HepG2 (cell line): ENCODE results near the gene LSM8. TPM values are rescaled to one million over a fixed set of nuclear protein-coding genes. Genes with fewer than 3 reads are reported as not detected.

Experiments
- ATAC-seq: fragments of 200-7000 bp; cut with Tn5 transposase; 3 replicates; pipeline ENCODE4 v1.9.1; 2020; ENCODE audit warnings: mild to moderate bottlenecking, moderate library complexity
- BruUV-seq: library from RNA; stranded (reverse); fragments of 400-500 nt; replicated peaks from 2 replicates; lab custom pipeline; 2021; lab: Mats Ljungman, UMichigan
- CTCF ChIA-PET: fragments of 300-600 bp; formaldehyde crosslinking; extraction: SDS; loops from one replicate; lab custom pipeline; 2021; ENCODE audit warnings: low total read pairs, inconsistent platforms, low intra/inter-chr PET ratio; lab: Yijun Ruan, JAX
- POLR2A ChIA-PET: fragments of 350-600 bp; sonication (Branson Sonifier 250); formaldehyde crosslinking; loops from one replicate; lab custom pipeline; 2020; ENCODE audit warnings: antibody characterized with exemption, inconsistent platforms; lab: Yijun Ruan, JAX
- DNase-seq: peaks from one replicate; pipeline ENCODE4 v3.0.0-alpha.2; 2015; ENCODE audit warnings: low spot score
- FAIRE-seq: peaks from 3 replicates; lab custom pipeline; 2011; peaks lifted over from hg19 to GRCh38; lab: Jason Lieb, UNC
- H2AFZ ChIP-seq: one replicate; pipeline ENCODE4 v1.6.1; 2011; ENCODE audit warnings: low read length, inconsistent platforms
- H3K27ac ChIP-seq: fragments of 300-600 bp; 3 replicates; pipeline ENCODE4 v1.8.0; 2011; ENCODE audit warnings: mixed run types, mild to moderate bottlenecking, mixed read lengths, low read length, inconsistent platforms; ENCODE audit not compliant: insufficient read depth; ENCODE audit errors: extremely low read length
- H3K27me3 ChIP-seq, 2 experiments: fragments of 200-600 bp in 1 of 2; 2 replicates in 1 of 2; 3 replicates in 1 of 2; pipeline versions ENCODE4 v1.6.0 to v1.8.0; 2011; ENCODE audit warnings: low read length in 2 of 2, mild to moderate bottlenecking in 2 of 2, moderate library complexity in 2 of 2, inconsistent platforms in 1 of 2; ENCODE audit not compliant: insufficient read depth in 2 of 2, control insufficient read depth in 1 of 2
- H3K36me3 ChIP-seq, 2 experiments: fragments of 200-600 bp in 1 of 2; replicated peaks in 1 of 2; 2 replicates in 1 of 2; 3 replicates in 1 of 2; pipeline versions ENCODE4 v1.5.1 to v1.8.0; 2011; ENCODE audit warnings: low read length in 2 of 2, inconsistent platforms in 1 of 2; ENCODE audit not compliant: insufficient read depth in 2 of 2, control insufficient read depth in 1 of 2
- H3K4me1 ChIP-seq: 2 replicates; pipeline ENCODE4 v1.5.1; 2012; ENCODE audit warnings: low read length, inconsistent platforms; ENCODE audit not compliant: insufficient read depth
- H3K4me2 ChIP-seq: 2 replicates; pipeline ENCODE4 v1.6.0; 2011; ENCODE audit warnings: low read depth, low read length, inconsistent platforms
- H3K4me3 ChIP-seq, 3 experiments: fragments of 200-600 bp in 1 of 3; sonication (generic), shearing (Covaris generic) in 1 of 3; replicated peaks in 1 of 3; 2 replicates each; pipeline ENCODE4 v1.5.1; 2011 to 2016; ENCODE audit warnings: low read length in 3 of 3, inconsistent platforms in 2 of 3, low read depth in 2 of 3, mild to moderate bottlenecking in 2 of 3, control low read depth in 1 of 3, mixed read lengths in 1 of 3; ENCODE audit not compliant: insufficient read depth in 1 of 3
- H3K79me2 ChIP-seq: one replicate; pipeline ENCODE4 v1.6.1; 2011; ENCODE audit warnings: low read length, inconsistent platforms; ENCODE audit not compliant: insufficient read depth
- H3K9ac ChIP-seq: 2 replicates; pipeline ENCODE4 v1.6.0; 2011; ENCODE audit warnings: mild to moderate bottlenecking, low read depth, low read length, inconsistent platforms; ENCODE audit not compliant: insufficient read depth
- H3K9me3 ChIP-seq: 2 replicates; pipeline ENCODE4 v1.5.1; 2012; ENCODE audit warnings: mild to moderate bottlenecking, low read length
- H4K20me1 ChIP-seq: 2 replicates; pipeline ENCODE4 v1.6.0; 2011; ENCODE audit warnings: inconsistent platforms, mild to moderate bottlenecking, low read length, moderate library complexity; ENCODE audit not compliant: insufficient read depth
- CEBPG ChIP-seq: IDR thresholded peaks from 2 replicates; pipeline ENCODE4 v1.6.1; 2016
- CHD4 ChIP-seq: fragments of 200-600 bp; sonication (generic); IDR thresholded peaks from 2 replicates; pipeline ENCODE4 v1.7.0; 2017; ENCODE audit warnings: mild to moderate bottlenecking, low read length, borderline replicate concordance
- FLYWCH1 ChIP-seq: sonication (generic); formaldehyde crosslinking; IDR thresholded peaks from 2 replicates; pipeline ENCODE4 v1.8.1; 2023; ENCODE audit warnings: mild to moderate bottlenecking, missing genetic modification reagents
- FOXP1 ChIP-seq, 2 experiments: fragments of 450-650 bp in 1 of 2; IDR thresholded peaks; 2 replicates each; pipeline ENCODE4 v1.6.1; 2017 to 2018; ENCODE audit warnings: antibody characterized with exemption in 1 of 2
- GABPA ChIP-seq, 2 experiments: IDR thresholded peaks; 2 replicates each; pipeline ENCODE4 v1.6.1; 2011 to 2016; ENCODE audit warnings: low read depth in 2 of 2, low read length in 1 of 2, missing biosample characterization in 1 of 2, missing genetic modification characterization in 1 of 2
- GPN1 ChIP-seq: sonication (generic); formaldehyde crosslinking; IDR thresholded peaks from 2 replicates; pipeline ENCODE4 v1.5.1; 2020; ENCODE audit warnings: missing genetic modification reagents, borderline replicate concordance
- HDAC1 ChIP-seq: sonication (generic); formaldehyde crosslinking; IDR thresholded peaks from 2 replicates; pipeline ENCODE4 v1.5.1; 2020; ENCODE audit warnings: mild to moderate bottlenecking, missing genetic modification reagents
- HMG20A ChIP-seq: IDR thresholded peaks from 2 replicates; pipeline ENCODE4 v1.6.1; 2016; ENCODE audit warnings: borderline replicate concordance
- KDM4B ChIP-seq: sonication (generic); formaldehyde crosslinking; IDR thresholded peaks from 2 replicates; pipeline ENCODE4 v1.4.0; 2020; ENCODE audit warnings: missing genetic modification reagents
- MAFF ChIP-seq: IDR thresholded peaks from 2 replicates; pipeline ENCODE4 v1.6.1; 2011; ENCODE audit warnings: low read depth, low read length, improper control_type of control experiment
- MEIS1 ChIP-seq: sonication (generic); formaldehyde crosslinking; IDR thresholded peaks from 2 replicates; pipeline ENCODE4 v1.9.0; 2021; ENCODE audit warnings: mild to moderate bottlenecking, missing genetic modification reagents, moderate library complexity, borderline replicate concordance
- NR2F2 ChIP-seq: IDR thresholded peaks from 2 replicates; pipeline ENCODE4 v1.6.1; 2012; ENCODE audit warnings: low read depth, inconsistent platforms, borderline replicate concordance
- PCBP1 ChIP-seq: fragments of 200-400 bp; formaldehyde crosslinking; IDR thresholded peaks from 2 replicates; pipeline ENCODE4 v1.6.1; 2017; ENCODE audit warnings: mild to moderate bottlenecking, low read depth, low read length, borderline replicate concordance
- PLSCR1 ChIP-seq: sonication (generic); formaldehyde crosslinking; IDR thresholded peaks from 2 replicates; pipeline ENCODE4 v1.5.0; 2020; ENCODE audit warnings: missing genetic modification reagents, mild to moderate bottlenecking, borderline replicate concordance
- TOPORS ChIP-seq: sonication (generic); formaldehyde crosslinking; IDR thresholded peaks from 2 replicates; pipeline ENCODE4 v1.8.0; 2023; ENCODE audit warnings: mild to moderate bottlenecking, missing genetic modification reagents
- ZKSCAN8 ChIP-seq: IDR thresholded peaks from 2 replicates; pipeline ENCODE4 v1.6.1; 2016; ENCODE audit warnings: borderline replicate concordance, missing genetic modification reagents, missing compliant biosample characterization
- ZMAT3 ChIP-seq: sonication (generic); formaldehyde crosslinking; conservative IDR thresholded peaks from 2 replicates; pipeline ENCODE4 v1.7.0; 2021; ENCODE audit warnings: missing genetic modification reagents
- ZNF34 ChIP-seq: sonication (generic); formaldehyde crosslinking; IDR thresholded peaks from 2 replicates; pipeline ENCODE4 v1.4.0; 2020; ENCODE audit warnings: mild to moderate bottlenecking, missing genetic modification reagents, borderline replicate concordance
- ZNF343 ChIP-seq: sonication (generic); formaldehyde crosslinking; IDR thresholded peaks from 2 replicates; pipeline ENCODE4 v1.4.0; 2020; ENCODE audit warnings: mild to moderate bottlenecking, missing genetic modification reagents
- ZNF383 ChIP-seq: sonication (generic); formaldehyde crosslinking; IDR thresholded peaks from 2 replicates; pipeline ENCODE4 v1.4.0; 2020; ENCODE audit warnings: missing genetic modification reagents, mild to moderate bottlenecking, borderline replicate concordance
- ZNF552 ChIP-seq: sonication (generic); formaldehyde crosslinking; IDR thresholded peaks from 2 replicates; pipeline ENCODE4 v1.9.0; 2022; ENCODE audit warnings: missing genetic modification reagents, mild to moderate bottlenecking, borderline replicate concordance
- ZNF564 ChIP-seq: sonication (generic); formaldehyde crosslinking; IDR thresholded peaks from 2 replicates; pipeline ENCODE4 v1.8.1; 2023; ENCODE audit warnings: mild to moderate bottlenecking, missing genetic modification reagents
- WGBS: methylation state at CpG from one replicate; pipeline ENCODE4 v1.1.6; 2017; ENCODE audit warnings: low lambda C conversion rate; 5-methylcytosine and 5-hydroxymethylcytosine counted together
- in situ Hi-C: cut with HindIII; loops from 2 replicates; pipeline ENCODE4 v1.10.0; 2017; ENCODE audit warnings: low pct_unique_long_range_greater_than_20kb; ENCODE audit not compliant: extremely low pct_ligation_motif_present
- intact Hi-C: fragments of 100-400 bp; cut with micrococcal nuclease; formaldehyde crosslinking; loops from one replicate; pipeline ENCODE4 v1.10.0; 2022; ENCODE audit not compliant: unreplicated experiment
- polyA plus RNA-seq, 8 experiments: library from polyadenylated mRNA; depleted of rRNA in 3 of 8; stranded (reverse) in 7 of 8; unstranded in 1 of 8; fragments of >200 nt; fragmentation: Illumina TruSeq in 4 of 8; extraction: Trizol in 4 of 8; gene quantifications; 2 replicates each; pipeline versions ENCODE4 v1.2.1 to v1.2.3, GENCODE V29; 2011 to 2016; ENCODE audit warnings: low read depth in 4 of 8, missing spikeins in 1 of 8, mixed read lengths in 1 of 8; ENCODE audit not compliant: insufficient read depth in 1 of 8
- total RNA-seq, 5 experiments: library from RNA; depleted of rRNA; stranded (reverse); fragments of >200 nt; fragmentation: Illumina TruSeq; extraction: Trizol; gene quantifications; 2 replicates each; pipeline ENCODE4 v1.2.3, GENCODE V29; 2016; ENCODE audit warnings: low read depth in 1 of 5

LSM8 gene
- total and polyA plus RNA-seq, 2 of the 13 experiments (the other 11 are each of a cell fraction or from before 2014, with no cell fraction given) = 44.3 to 67.3 TPM

- no peak for TF ChIP-seq PLSCR1 (CRISPR knock-in tag)
- no peak for TF ChIP-seq NR2F2
- no peak for TF ChIP-seq ZNF552 (CRISPR knock-in tag)
- no peak for TF ChIP-seq HMG20A (CRISPR knock-in tag)
- TF ChIP-seq CEBPG (CRISPR knock-in tag) = no peak
- no peak for TF ChIP-seq CHD4
- TF ChIP-seq ZMAT3 (CRISPR knock-in tag) = no peak
- TF ChIP-seq ZNF564 (CRISPR knock-in tag) = no peak
Observed at GRCh38 chr7:118179191-118179590, 4.8 kb upstream of the LSM8 start (continued).

- in situ Hi-C loops (no loop called here), intact Hi-C loops (no loop called here)
- H2AFZ ChIP-seq = peak overlapping the region; percentile 91
- CTCF ChIA-PET = no interaction called here
- H3K36me3 ChIP-seq = no peaks in the 10 kb centered on the region; a peak in 1 of 5 replicates
- FAIRE-seq (no peak), ATAC-seq (peak; percentile 14; the same call in 2 of the 3 replicates), DNase-seq (no peak)
- no peaks in the 10 kb centered on the region; a peak in 2 of 5 replicates for H3K27me3 ChIP-seq
- H3K79me2 ChIP-seq = peaks cover 28% of the 10 kb centered on the region
- no peaks in the 10 kb centered on the region for H4K20me1 ChIP-seq
- POLR2A ChIA-PET = no interaction called here
- no TSS peak for BruUV-seq
- H3K4me2 ChIP-seq = peak overlapping the region; percentile 81
- H3K4me3 ChIP-seq = peak overlapping the region; percentile 79 to 95 (median 90)
- H3K9me3 ChIP-seq = no peaks in the 10 kb centered on the region
- 49% methylated on average over 13 of the region's 13 CpGs for WGBS
- H3K9ac ChIP-seq = peak overlapping the region; percentile 95
- H3K27ac ChIP-seq = peak overlapping the region; percentile 80
- peaks cover 25% of the 10 kb centered on the region for H3K4me1 ChIP-seq
- TF ChIP-seq ZKSCAN8 (CRISPR knock-in tag) = no peak
- no peak for TF ChIP-seq MEIS1
- TF ChIP-seq TOPORS (CRISPR knock-in tag) = no peak
- TF ChIP-seq FLYWCH1 = no peak
- TF ChIP-seq PCBP1 = no peak
- no peak for TF ChIP-seq GPN1
- TF ChIP-seq KDM4B (CRISPR knock-in tag) = no peak
- TF ChIP-seq MAFF = peak; percentile 94
- no peak for TF ChIP-seq ZMAT3 (CRISPR knock-in tag)
- no peak for TF ChIP-seq FOXP1 (IDR thresholded peaks at IDR 0.05)
- TF ChIP-seq FOXP1 (CRISPR knock-in tag; IDR thresholded peaks at IDR 0.05) = no peak
- no peak for TF ChIP-seq GABPA (IDR thresholded peaks at IDR 0.05; ENCODE audit: low read depth, low read length)
- TF ChIP-seq GABPA (CRISPR knock-in tag; IDR thresholded peaks at IDR 0.05; ENCODE audit: low read depth) = no peak
- TF ChIP-seq HDAC1 (CRISPR knock-in tag) = no peak
- no peak for TF ChIP-seq ZNF34
- TF ChIP-seq ZNF383 = no peak
- TF ChIP-seq ZNF343 (CRISPR knock-in tag) = no peak
Observed at GRCh38 chr7:118182593-118183427, 1.2 kb upstream of the LSM8 start.
